Tibial nerve (tissue), 4 donors: ENCODE results near the gene MED23.

Experiments used
- EP300 ChIP-seq, 2 donors: sonication (generic); formaldehyde crosslinking; IDR thresholded peaks; one replicate each; pipeline ENCODE4 v1.6.1; 2017; ENCODE audit warnings: antibody characterized with exemption in 2 of 2, mild to moderate bottlenecking in 1 of 2
- POLR2A ChIP-seq, 2 donors: fragments of 450-650 bp; IDR thresholded peaks; one replicate each; pipeline ENCODE4 v1.6.1; 2017; ENCODE audit warnings: antibody characterized with exemption in 2 of 2, mild to moderate bottlenecking in 2 of 2, moderate library complexity in 2 of 2
- TF ChIP-seq, protein P1 (sequence below), 5 experiments: fragments of 200-600 bp in 3 of 5; fragments of 450-650 bp in 2 of 5; sonication (generic) in 3 of 5; IDR thresholded peaks; one replicate each; pipeline ENCODE4 v1.5.1; 2016 to 2019; ENCODE audit warnings: antibody characterized with exemption in 5 of 5, mild to moderate bottlenecking in 3 of 5, moderate library complexity in 2 of 5

- TF ChIP-seq, protein P1, sequence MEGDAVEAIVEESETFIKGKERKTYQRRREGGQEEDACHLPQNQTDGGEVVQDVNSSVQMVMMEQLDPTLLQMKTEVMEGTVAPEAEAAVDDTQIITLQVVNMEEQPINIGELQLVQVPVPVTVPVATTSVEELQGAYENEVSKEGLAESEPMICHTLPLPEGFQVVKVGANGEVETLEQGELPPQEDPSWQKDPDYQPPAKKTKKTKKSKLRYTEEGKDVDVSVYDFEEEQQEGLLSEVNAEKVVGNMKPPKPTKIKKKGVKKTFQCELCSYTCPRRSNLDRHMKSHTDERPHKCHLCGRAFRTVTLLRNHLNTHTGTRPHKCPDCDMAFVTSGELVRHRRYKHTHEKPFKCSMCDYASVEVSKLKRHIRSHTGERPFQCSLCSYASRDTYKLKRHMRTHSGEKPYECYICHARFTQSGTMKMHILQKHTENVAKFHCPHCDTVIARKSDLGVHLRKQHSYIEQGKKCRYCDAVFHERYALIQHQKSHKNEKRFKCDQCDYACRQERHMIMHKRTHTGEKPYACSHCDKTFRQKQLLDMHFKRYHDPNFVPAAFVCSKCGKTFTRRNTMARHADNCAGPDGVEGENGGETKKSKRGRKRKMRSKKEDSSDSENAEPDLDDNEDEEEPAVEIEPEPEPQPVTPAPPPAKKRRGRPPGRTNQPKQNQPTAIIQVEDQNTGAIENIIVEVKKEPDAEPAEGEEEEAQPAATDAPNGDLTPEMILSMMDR (IDR thresholded peaks at IDR 0.05) = no peak
- no peak for TF ChIP-seq EP300 (IDR thresholded peaks at IDR 0.05)
- no peak for TF ChIP-seq POLR2A (IDR thresholded peaks at IDR 0.05)
Observed at GRCh38 chr6:131654326-131654725, 26.3 kb upstream of the MED23 start.
